GM18520 (cell line): Measurements from ENCODE around the gene NCKAP1.
"Not testable (repeated sequence)": the region's sequence is repeated elsewhere in the genome, so short reads cannot be mapped to it uniquely, and the experiment has no call there.

Experiments
- ATAC-seq: cut with Tn5 transposase; IDR thresholded peaks from one replicate; pipeline ENCODE4 v1.9.1; 2021; ENCODE audit not compliant: unreplicated experiment

NCKAP1 gene

GRCh38 chr2:182912518-182912915, 125.7 kb downstream of the NCKAP1 start:
- ATAC-seq, result no peak

GRCh38 chr2:182911813-182912517, 126.3 kb downstream of the NCKAP1 start:
- ATAC-seq, result no peak

GRCh38 chr2:182910965-182911364, 127.3 kb downstream of the NCKAP1 start:
- ATAC-seq, result no peak

GRCh38 chr2:182907081-182907830, 131.0 kb downstream of the NCKAP1 start:
- ATAC-seq, result no peak

- ATAC-seq, result peak; percentile 67
These were observed 131.8 kb downstream of the NCKAP1 start for GRCh38 chr2:182906454-182906853.

GRCh38 chr2:182904844-182905243, 133.4 kb downstream of the NCKAP1 start:
- ATAC-seq, result no peak

GRCh38 chr2:182903566-182903965, 134.7 kb downstream of the NCKAP1 start:
- no peak for ATAC-seq

- no peak for ATAC-seq
These were observed 136.5 kb downstream of the NCKAP1 start for GRCh38 chr2:182901748-182902147.

GRCh38 chr2:182898718-182899117, 139.5 kb downstream of the NCKAP1 start:
- ATAC-seq, result no peak

- ATAC-seq, result no peak
These were observed 141.1 kb downstream of the NCKAP1 start for GRCh38 chr2:182897137-182897536.

- ATAC-seq, result no peak
These were observed 142.5 kb downstream of the NCKAP1 start for GRCh38 chr2:182895798-182896197.

GRCh38 chr2:182895169-182895568, 143.1 kb downstream of the NCKAP1 start:
- no peak for ATAC-seq

GRCh38 chr2:182894174-182894573, 144.1 kb downstream of the NCKAP1 start:
- ATAC-seq, result no peak

- no peak for ATAC-seq
These were observed 144.6 kb downstream of the NCKAP1 start for GRCh38 chr2:182893666-182894065.

GRCh38 chr2:182893035-182893434, 145.2 kb downstream of the NCKAP1 start:
- ATAC-seq, result not testable (repeated sequence)

GRCh38 chr2:182891611-182892010, 146.6 kb downstream of the NCKAP1 start:
- ATAC-seq, result no peak

- ATAC-seq, result no peak
These were observed 147.4 kb downstream of the NCKAP1 start for GRCh38 chr2:182890773-182891378.

GRCh38 chr2:182890305-182890704, 148.0 kb downstream of the NCKAP1 start:
- ATAC-seq, result no peak

GRCh38 chr2:182887753-182888415, 150.4 kb downstream of the NCKAP1 start:
- no peak for ATAC-seq

- ATAC-seq, result no peak
These were observed 151.2 kb downstream of the NCKAP1 start for GRCh38 chr2:182887093-182887492.

- ATAC-seq, result no peak
These were observed 152.5 kb downstream of the NCKAP1 start for GRCh38 chr2:182885771-182886170.
